HG02981 (cell line): ENCODE measurements around the gene SMARCAD1.

Experiments
- ATAC-seq: cut with Tn5 transposase; IDR thresholded peaks from one replicate; pipeline ENCODE4 v1.9.1; 2021; ENCODE audit warnings: mild to moderate bottlenecking, moderate library complexity; ENCODE audit not compliant: unreplicated experiment

The SMARCAD1 gene, protein sequence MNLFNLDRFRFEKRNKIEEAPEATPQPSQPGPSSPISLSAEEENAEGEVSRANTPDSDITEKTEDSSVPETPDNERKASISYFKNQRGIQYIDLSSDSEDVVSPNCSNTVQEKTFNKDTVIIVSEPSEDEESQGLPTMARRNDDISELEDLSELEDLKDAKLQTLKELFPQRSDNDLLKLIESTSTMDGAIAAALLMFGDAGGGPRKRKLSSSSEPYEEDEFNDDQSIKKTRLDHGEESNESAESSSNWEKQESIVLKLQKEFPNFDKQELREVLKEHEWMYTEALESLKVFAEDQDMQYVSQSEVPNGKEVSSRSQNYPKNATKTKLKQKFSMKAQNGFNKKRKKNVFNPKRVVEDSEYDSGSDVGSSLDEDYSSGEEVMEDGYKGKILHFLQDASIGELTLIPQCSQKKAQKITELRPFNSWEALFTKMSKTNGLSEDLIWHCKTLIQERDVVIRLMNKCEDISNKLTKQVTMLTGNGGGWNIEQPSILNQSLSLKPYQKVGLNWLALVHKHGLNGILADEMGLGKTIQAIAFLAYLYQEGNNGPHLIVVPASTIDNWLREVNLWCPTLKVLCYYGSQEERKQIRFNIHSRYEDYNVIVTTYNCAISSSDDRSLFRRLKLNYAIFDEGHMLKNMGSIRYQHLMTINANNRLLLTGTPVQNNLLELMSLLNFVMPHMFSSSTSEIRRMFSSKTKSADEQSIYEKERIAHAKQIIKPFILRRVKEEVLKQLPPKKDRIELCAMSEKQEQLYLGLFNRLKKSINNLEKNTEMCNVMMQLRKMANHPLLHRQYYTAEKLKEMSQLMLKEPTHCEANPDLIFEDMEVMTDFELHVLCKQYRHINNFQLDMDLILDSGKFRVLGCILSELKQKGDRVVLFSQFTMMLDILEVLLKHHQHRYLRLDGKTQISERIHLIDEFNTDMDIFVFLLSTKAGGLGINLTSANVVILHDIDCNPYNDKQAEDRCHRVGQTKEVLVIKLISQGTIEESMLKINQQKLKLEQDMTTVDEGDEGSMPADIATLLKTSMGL

DNA sequence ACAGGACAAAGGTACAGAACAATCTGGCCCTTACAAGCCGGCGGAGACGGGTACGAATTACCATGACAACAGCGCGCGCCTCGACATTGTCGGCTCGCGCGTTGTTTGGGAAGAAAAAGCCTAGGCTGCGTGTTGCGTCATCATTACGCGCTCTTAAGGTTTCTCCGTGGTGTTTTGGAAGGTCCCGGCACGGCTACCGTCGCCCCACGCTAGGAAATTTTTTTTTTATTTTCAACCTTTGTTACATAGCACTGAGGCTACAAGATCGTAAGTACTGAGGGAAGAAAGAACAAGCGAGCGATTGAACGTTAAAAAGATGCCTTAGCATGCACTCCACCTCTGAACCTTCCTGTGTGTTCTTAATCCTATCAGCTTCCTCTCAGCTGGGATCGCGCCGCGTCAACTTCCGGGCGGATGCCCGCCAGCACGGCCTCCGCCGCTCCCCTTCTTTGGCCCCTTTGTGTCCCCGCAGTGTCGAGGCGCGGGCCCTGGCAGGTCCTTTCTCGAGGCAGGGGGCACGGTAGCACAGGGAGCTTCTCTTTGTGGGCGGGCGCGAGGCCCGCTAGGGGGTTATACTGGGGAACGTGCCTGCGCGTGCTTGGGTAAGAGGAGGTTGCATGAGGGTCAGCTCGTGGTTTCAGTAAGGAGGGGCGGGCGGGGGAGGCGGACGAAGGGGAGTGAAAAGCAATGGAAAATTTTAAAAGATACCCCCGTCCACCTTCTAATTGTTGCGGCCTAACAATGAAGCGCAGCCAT is at the start of gene SMARCAD1:
TSS of gene SMARCAD1 (plus strand) at position 397 of the 756 bp plus-strand sequence. CDS start 530 bp downstream, outside the sequence.
- ATAC-seq = peak; percentile 93

DNA sequence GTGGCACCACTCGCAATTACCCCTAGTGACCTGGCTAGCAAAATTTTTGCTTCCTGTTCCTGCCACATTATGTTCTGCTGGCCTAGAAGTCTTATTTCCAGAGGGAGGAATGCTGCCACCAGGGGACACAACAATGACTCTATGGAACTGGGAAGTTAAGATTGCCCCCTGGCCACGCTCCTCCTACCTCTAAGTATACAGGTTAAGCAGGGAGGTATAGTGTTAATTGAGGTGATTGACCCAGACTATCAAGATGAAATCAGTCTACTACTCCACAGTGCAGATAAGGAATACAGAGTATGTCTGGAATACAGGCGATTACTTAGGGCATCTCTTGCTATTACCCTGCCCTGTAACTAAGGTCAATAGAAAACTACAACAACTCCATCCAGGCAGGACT is 48.8 kb upstream of the SMARCAD1 start:
- no peak for ATAC-seq

DNA sequence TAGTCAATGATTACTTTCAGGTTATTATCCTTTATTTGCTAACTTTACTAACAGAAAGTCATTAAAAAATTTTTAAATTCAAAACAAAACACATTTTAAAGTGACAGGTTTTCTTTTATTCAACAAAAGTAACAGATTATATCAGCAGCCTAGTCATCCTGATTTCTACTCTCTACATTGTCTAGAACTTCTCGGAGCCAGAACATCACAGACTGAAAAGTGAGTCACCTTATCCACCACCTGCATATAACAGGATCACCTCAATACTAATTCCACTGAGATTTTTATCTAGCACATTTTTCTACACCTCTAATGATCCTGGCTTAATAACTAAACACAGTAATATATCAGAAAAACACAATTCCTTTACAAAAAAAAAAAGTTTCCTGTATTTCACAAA is 47.9 kb upstream of the SMARCAD1 start:
- no peak for ATAC-seq

DNA sequence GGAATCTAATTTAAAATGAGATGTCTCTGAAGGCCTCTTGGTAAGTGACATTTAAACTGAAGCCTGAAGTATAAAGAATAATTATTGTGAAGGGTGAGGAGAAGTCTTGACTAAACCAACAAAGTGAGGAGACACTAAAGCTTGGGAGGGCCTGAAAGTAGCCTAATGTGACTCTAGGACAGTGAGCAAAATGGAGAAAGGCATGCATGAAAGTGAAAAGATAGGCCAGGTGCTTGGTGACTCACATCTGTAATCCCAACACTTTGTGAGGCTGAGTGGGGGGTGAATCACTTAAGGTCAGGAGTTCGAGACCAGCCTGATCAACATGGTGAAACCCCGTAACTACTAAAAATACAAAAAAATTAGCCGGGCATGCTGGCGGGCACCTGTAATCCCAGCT is 46.9 kb upstream of the SMARCAD1 start:
- no peak for ATAC-seq

DNA sequence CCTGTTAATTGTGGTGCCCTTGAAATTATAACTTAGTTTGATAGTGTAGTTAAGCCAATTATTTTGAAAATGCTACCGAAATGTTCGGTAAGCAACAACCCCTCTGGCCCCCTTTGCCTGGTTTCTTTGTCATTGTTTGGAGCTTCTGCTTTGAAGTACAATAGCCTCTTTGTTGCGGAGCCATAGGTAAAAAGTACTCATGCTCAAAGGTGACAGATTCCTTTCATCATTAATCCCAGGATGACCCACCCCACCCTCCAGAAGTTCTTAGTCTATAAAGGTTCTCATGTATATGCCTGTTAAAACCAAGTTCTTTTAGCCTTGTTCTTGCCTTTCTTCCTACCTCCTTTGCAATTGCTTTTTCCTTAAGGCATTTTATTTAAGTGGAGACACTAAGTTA is 42.4 kb upstream of the SMARCAD1 start:
- no peak for ATAC-seq

DNA sequence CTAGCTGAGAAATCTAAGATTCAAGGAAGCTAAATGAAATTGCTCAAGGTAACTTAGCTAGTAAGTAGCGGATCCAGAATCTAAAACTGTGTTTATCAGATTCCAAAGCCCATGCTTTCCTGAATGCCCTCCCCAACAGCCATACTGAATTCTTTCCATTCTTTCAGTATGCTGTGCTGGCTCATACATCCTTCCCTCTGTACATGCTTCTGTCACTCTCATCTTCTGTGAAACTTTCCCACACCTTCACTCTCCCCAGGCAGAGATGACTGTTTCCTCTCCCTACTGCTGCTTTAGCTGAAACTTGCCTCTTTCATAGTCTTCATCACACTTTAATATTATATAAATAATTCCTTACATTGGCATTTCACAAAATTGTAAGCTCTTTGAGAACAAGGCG is 39.3 kb upstream of the SMARCAD1 start:
- no peak for ATAC-seq

DNA sequence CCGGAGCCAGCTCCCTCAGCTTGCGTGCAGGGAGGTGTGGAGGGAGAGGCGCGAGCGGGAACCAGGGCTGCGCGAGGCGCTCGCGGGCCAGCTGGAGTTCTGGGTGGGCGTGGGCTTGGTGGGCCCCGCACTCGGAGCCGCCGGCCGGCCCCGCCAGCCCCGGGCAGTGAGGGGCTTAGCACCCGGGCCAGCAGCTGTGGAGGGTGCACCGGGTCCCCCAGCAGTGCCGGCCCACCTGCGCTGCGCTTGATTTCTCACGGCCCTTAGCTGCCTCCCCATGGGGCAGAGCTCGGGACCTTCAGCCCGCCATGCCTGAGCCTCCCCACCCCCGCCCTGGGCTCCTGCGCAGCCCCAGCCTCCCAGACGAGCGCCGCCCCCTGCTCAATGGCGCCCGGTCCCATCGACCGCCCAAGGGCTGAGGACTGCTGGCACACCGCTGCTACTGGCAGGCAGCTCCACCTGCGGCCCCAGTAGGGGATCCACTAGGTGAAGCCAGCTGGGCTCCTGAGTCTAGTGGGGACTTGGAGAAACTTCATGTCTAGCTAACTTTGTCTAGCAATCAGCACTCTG is 37.8 kb upstream of the SMARCAD1 start:
- ATAC-seq = no peak

DNA sequence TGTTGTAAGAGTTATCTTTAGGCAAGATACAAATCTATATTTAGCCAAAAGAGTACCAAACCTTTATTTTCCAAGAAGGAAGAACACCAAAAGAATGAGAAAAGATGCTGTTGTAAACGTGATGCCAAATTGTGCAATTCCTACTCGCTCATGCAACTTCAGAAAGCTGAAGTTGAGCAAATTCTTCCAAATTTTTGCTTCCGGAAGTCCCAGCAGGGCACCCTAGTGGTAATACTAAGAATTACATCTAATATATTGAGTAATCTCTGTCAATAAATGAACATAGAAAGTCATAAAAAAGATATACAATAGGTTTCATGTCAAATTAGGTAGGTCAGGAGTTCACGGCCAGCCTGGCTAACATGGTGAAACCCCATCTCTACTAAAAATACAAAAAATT is 36.0 kb upstream of the SMARCAD1 start:
- no peak for ATAC-seq

DNA sequence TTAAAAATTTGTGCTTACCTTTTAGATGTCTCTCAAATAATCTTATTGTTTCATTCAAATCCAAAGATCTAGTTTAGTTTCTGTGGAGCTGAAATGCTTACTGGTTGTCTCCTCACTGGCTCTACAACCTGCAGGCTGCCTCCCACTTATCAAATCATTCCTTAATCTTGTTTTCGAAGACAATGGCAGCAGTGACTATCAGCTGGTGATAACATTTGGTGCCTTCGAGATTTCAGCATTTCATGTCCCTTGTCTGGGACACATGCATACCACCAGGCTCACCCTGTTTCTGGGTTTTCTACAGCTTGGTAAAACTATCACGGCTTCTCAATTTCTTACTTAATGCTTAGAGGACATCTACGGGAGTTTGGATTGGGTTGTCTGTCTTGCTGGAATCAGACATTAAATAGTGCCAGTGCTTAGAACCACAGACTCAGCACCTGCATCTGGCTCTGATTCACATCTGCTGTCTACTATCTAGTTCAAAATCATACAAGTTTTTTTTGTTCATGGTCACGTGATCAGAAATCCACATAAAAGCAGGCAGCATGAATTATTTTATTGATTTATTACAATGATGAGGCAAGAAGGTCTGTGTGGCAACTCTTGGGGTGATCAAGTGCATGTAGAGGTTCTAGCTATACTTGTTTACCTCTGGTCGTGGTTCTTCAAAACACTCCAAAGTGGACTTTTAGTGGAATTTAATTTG is 32.0 kb upstream of the SMARCAD1 start:
- ATAC-seq = no peak

DNA sequence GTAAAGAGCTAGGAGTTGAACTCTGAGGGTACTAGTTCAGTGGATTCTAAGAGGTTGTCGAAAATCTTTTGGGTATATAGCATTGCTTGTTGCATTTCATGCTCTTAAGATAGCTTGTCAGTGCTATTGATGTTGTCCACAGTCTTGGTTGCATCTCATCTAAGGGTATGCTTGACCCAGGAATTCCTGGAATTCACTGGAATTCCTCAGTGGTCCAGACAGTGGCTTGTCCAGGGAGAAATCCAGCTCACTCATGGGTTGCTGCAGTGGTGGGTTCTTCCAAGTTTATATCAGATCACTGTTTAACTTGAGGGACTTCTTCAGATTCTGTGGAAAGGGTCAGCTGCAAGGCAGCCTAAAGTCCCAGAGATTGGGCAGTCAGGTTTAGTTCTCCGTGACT is 29.8 kb upstream of the SMARCAD1 start:
- ATAC-seq = no peak

DNA sequence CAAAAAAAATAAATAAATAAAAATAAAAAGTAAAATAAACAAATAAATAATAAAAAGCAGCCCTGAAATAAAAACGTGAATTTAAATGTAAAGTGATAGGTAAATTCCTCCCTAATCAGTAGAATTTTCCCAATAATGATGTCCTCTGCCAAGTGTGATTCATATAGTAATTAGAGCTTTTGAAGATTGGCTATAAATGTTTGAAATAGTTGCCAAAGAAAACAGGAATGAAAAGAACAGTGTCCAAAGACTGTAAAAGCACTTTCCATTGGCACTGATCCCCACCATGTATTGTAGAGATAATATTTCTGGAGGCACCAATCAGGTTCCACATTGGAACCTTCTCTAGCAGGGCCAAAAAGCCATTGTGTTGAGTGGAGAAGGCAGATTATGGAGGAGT is 25.9 kb upstream of the SMARCAD1 start:
- no peak for ATAC-seq

DNA sequence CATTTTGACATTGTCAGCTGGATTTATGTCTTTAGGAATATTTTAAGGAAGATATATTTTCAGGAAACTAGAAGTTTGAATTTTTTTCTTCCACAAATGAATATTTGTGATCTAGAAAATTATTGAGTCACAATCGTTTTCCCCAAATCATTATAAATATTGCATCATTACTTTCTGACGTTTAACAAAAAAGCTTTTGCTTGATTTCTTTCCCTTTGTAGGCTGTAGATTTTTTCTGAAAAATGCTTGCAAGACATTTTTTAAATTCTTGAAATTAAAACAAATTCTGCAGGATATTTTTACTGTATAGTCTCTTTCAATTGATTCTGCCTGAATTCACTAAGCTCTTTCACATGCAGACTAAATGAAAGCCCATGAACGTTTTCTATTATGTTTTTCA is 4.9 kb upstream of the SMARCAD1 start:
- ATAC-seq = no peak

DNA sequence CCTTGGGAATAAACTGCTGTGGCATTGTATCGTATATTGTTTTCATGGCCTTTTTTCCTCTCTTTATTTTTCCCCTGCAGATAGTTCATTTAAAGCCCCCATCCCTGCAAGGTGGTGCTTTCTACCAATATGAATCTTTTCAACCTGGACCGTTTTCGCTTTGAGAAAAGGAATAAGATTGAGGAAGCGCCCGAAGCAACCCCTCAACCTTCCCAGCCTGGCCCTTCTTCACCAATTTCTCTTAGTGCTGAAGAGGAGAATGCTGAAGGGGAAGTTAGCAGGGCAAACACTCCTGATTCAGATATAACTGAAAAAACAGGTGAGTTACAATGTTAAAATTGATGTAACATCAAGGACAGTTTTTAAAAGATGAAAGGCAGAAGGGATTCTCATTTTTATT is 601 bp downstream of the SMARCAD1 start:
- no peak for ATAC-seq

DNA sequence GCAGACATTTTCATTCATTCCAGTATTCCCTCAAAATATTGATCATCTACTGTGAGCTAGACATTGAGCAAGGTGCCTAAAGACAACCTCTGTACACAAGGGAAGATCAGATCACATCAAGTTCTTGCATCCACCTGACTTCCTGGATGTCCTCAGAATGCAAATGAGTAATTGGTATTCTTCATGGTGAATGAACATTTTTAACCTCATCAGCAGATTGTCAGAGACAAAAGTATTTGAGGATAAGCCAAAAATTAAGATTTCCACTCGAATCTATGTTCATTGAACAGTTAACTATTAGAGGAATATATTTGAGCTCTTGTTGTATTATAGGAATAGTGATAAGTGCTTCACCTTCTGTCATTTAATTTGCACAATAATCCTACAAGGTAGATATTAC is 1.3 kb downstream of the SMARCAD1 start:
- ATAC-seq = no peak

DNA sequence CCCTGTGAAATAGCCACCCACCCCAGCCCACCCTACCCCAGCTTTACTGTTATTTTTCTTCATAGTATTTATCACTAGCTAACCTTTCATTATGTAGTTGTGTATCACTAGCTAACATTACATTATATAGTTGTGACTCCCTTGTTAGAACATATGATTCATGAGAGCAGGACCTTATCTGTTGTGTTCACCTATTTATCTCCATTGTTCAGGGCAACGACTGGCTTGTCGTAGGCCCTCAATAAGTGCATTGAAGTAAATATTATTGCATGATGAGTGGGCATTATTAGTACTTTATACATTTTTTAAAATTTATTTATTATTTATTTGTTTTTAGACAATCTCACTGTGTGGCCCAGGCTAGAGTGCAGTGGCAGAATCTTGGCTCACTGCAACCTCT is 4.2 kb downstream of the SMARCAD1 start:
- no peak for ATAC-seq

DNA sequence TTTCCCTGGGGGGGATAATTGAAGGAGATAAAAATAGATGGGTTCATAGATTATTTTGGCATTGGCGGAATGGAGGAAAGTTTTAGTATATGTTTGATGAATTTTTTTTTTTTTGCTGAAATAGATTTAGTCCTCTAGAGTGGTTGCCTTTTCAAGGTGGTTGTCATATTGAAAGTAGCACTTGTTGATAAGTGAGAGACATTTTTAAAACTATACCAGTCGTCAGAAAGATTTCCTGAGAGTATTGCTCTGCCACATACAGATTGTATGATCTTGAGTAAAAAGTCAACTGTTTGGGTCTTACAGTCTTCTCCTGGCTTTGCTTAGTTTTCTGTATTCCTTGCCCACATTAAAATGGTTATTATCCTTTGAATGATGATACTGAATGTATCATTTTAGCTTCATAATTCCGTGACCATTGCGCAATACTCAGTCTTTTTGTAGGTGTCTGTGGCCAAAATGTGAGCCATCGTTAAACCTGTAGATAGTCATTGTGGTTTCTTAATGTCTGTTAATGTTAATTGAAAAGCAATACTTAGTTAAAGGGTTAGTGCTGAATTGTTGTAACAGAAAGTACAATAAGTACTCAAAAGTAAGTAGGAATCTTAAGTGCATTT is 7.1 kb downstream of the SMARCAD1 start:
- ATAC-seq = no peak

DNA sequence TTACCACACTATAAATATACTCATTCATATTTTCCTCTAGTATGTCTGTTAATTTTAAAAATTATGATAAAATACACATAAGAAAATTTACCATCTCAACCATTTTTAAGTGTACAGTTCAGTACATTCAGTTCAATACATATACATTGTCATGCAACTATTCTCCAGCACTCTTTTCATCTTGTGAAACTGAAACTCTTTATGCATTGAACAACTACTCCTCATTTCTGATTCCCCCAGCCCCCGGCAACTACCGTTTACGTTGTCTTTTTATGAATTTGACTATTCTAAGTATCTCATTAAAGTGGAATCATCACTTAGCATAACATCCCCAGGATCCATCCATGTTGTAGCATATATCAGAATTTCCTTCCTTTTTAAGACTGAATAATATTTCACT is 8.7 kb downstream of the SMARCAD1 start:
- no peak for ATAC-seq

DNA sequence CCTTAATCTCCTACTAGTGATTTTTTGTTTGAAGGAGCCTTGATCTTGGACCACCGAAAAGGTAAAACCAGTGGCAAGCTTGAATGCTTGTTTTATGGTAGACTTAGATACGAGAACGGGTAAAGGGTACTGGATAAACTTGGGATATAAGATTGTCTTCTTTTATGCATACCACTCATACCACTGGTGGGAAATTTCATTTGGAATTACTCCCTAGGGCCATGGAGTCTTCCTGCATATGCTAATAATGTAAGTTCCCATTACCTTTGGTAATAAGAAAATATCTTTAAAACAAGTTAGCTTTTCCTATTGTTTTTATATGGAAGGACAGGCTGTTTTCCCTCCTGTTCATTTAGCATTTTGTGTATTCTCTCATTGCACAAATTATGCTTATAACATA is 11.7 kb downstream of the SMARCAD1 start:
- no peak for ATAC-seq

DNA sequence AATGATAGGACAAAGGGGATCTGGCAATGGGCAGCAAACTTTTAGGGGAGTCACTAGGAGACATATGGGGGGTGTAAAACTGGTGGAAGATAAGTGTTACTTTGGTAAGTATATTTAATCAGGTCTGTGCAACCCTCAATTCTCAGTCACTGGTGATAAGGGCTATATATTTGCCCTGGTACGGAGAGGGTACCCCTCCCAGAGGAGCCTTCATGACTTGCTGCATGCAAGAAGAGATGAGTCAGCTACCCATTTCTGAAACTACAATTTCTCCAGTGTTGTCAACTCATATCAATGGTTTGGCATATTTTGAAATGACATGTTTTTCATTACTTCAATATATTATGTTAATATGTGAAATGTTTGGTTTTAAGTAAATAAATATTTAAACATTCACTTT is 14.3 kb downstream of the SMARCAD1 start:
- ATAC-seq = no peak

DNA sequence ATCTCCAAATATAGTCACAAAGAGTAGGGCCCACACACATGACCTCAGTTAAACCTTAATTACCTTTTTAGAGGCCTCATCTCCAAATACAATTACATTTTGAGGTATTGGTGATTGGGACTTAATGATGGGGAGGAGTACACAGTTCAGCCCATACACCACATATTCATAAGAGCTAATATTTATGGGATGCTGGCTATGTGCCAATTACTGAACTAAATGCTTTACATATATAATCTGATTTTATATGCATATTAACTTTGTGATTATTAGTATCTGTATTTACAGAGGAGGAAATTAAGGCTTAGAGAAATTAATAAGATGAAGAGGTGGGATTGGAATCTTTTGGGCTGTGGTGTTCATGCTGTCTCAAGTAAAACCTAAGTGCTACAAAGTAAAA is 17.8 kb downstream of the SMARCAD1 start:
- ATAC-seq = no peak
